PFSK-1 (cell line): ENCODE data around the gene EXOC6B.

Experiments
- POLR2AphosphoS5 ChIP-seq: IDR thresholded peaks from 2 replicates; pipeline ENCODE4 v1.6.1; 2012; ENCODE audit warnings: low read depth, mild to moderate bottlenecking, control low read depth, low read length, moderate library complexity
- REST ChIP-seq, 2 experiments: IDR thresholded peaks; 2 replicates each; pipeline versions ENCODE4 v1.6.1 to v1.8.0; 2011 to 2012; ENCODE audit warnings: low read depth in 2 of 2, low read length in 2 of 2, control low read depth in 1 of 2, inconsistent platforms in 1 of 2, mild to moderate bottlenecking in 1 of 2, moderate library complexity in 1 of 2; ENCODE audit not compliant: insufficient read depth in 1 of 2

GRCh38 chr2:72755647-72756423, 70.0 kb downstream of the EXOC6B start:
- TF ChIP-seq POLR2AphosphoS5 (no peak), REST (IDR thresholded peaks at IDR 0.05; ENCODE audit: insufficient read depth in 1 of 2, low read depth in 2 of 2, low read length in 2 of 2) (no peak)
